B cell (primary cell): ENCODE data around the gene COL28A1.

Source experiments
- EZH2 ChIP-seq: IDR thresholded peaks from 2 replicates; pipeline ENCODE4 v1.6.1; 2012; ENCODE audit warnings: borderline replicate concordance, low read depth, mild to moderate bottlenecking, moderate library complexity, low read length; ENCODE audit not compliant: insufficient read depth, poor library complexity, severe bottlenecking
- TF ChIP-seq, protein P1 (sequence below): fragments of 200-600 bp; IDR thresholded peaks from one replicate; pipeline ENCODE4 v1.8.0; 2022; ENCODE audit warnings: antibody characterized with exemption, mild to moderate bottlenecking

DNA sequence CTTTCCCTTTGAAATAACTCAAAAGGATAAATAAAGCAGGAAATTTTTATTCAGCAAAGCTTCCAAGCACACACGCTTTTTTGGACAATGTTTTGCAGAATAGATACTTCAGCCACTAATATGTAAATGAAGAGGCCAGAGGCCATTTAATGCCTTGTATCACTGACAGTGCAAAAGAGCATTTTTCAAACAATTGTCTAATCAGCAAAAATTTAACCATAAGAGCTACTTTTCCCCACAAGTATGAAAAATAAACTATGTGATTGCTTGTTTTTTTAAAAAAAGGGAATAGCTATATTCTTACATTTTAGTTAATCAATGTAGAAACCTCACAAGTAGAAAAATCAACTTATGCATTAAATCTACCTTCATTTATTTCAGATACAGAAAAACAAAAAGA is 99.7 kb downstream of the COL28A1 start:
- TF ChIP-seq, protein P1, sequence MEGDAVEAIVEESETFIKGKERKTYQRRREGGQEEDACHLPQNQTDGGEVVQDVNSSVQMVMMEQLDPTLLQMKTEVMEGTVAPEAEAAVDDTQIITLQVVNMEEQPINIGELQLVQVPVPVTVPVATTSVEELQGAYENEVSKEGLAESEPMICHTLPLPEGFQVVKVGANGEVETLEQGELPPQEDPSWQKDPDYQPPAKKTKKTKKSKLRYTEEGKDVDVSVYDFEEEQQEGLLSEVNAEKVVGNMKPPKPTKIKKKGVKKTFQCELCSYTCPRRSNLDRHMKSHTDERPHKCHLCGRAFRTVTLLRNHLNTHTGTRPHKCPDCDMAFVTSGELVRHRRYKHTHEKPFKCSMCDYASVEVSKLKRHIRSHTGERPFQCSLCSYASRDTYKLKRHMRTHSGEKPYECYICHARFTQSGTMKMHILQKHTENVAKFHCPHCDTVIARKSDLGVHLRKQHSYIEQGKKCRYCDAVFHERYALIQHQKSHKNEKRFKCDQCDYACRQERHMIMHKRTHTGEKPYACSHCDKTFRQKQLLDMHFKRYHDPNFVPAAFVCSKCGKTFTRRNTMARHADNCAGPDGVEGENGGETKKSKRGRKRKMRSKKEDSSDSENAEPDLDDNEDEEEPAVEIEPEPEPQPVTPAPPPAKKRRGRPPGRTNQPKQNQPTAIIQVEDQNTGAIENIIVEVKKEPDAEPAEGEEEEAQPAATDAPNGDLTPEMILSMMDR: no peak
- TF ChIP-seq EZH2: no peak
